ENCODE measurements around the gene DOCK8. TPM values are rescaled to one million over a fixed set of nuclear protein-coding genes. Genes with fewer than 3 reads are reported as not detected.
"Not testable (repeated sequence)": the region's sequence is repeated elsewhere in the genome, so short reads cannot be mapped to it uniquely, and the experiment has no call there.

The DOCK8 gene
- total RNA-seq, 1 experiment from 2014 or later = 7.5 TPM

DNA sequence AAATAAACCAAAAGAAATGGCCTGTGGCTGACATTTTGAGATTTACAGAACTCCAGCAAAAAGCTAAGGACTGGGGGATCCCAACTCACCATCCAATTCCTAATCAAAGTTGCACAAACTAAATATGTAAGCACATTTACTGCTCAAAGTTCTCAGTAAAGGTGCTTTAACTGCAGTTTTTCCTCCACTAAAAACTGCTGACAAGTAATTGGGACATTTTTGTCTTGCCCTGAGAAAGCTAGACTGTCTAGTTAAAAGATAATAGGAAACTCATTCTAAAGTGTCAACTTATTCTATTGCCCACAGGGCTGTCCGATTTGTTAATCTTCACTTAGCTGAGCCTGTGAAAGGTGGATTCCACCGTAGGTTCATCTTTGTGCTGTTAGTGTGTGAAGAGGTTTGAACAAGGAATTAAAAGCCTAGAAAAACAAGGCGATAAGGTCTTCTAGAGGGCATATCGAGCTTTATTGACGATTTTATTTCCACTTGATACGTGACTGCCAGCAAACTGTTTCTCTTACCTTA lies 1.0 kb downstream of the DOCK8 start:
- POLR2A ChIA-PET (ENCODE audit: unreplicated experiment) = no interaction called here
- no peak overlapping the region for H3K27ac ChIP-seq
- no peaks in the 10 kb centered on the region for H3K9me3 ChIP-seq (ENCODE audit: insufficient read depth, low read depth)
- CTCF ChIA-PET = no interaction called here
- no peaks in the 10 kb centered on the region for H3F3A ChIP-seq (ENCODE audit: insufficient read depth, low read depth)
- no peaks in the 10 kb centered on the region for H3K27me3 ChIP-seq (ENCODE audit: insufficient read depth, low read depth)
- DNase-seq = no peak
- peak overlapping the region; percentile 72 for H3K4me3 ChIP-seq
- peak overlapping the region; percentile 87 for H2AFZ ChIP-seq
- no peaks in the 10 kb centered on the region for H3K4me1 ChIP-seq (replicated peaks; ENCODE audit: insufficient read depth)
- no peak for TF ChIP-seq EZH2 (IDR thresholded peaks at IDR 0.05; ENCODE audit: low read depth)
- TF ChIP-seq CTCF (conservative IDR thresholded peaks at IDR 0.05) = no peak
- H3K79me2 ChIP-seq (ENCODE audit: low read depth) = no peaks in the 10 kb centered on the region
- H3K4me2 ChIP-seq = peak overlapping the region; percentile 83
- intact Hi-C loops (cut with micrococcal nuclease; ENCODE audit: unreplicated experiment) = no loop called here
- no peaks in the 10 kb centered on the region for H4K20me1 ChIP-seq (ENCODE audit: insufficient read depth)
- no peaks in the 10 kb centered on the region for H3K9me2 ChIP-seq (ENCODE audit: insufficient read depth)
- no TSS peak for BruUV-seq (replicated peaks)
- no peaks in the 10 kb centered on the region for H3K36me3 ChIP-seq (ENCODE audit: low read depth)

GRCh38 chr9:216866-217265 lies 2.2 kb downstream of the DOCK8 start:
- Histone ChIP-seq H3K36me3 (ENCODE audit: low read depth) (no peaks in the 10 kb centered on the region), H3F3A (ENCODE audit: insufficient read depth, low read depth) (no peaks in the 10 kb centered on the region), H3K27ac (no peak overlapping the region), H3K79me2 (ENCODE audit: low read depth) (no peaks in the 10 kb centered on the region), H3K9me2 (ENCODE audit: insufficient read depth) (no peaks in the 10 kb centered on the region), H3K9me3 (ENCODE audit: insufficient read depth, low read depth) (no peaks in the 10 kb centered on the region), H3K4me1 (replicated peaks; ENCODE audit: insufficient read depth) (no peaks in the 10 kb centered on the region), H2AFZ (no peak overlapping the region), H3K4me2 (no peak overlapping the region), H4K20me1 (ENCODE audit: insufficient read depth) (no peaks in the 10 kb centered on the region), H3K4me3 (no peak overlapping the region), H3K27me3 (ENCODE audit: insufficient read depth, low read depth) (no peaks in the 10 kb centered on the region)
- CTCF ChIA-PET = interaction anchor here (0.6 kb wide), 1 partner anchor 781 kb away, joined by 11 read pairs; no protein-coding TSS in a partner anchor
- no peak for DNase-seq
- intact Hi-C loops (cut with micrococcal nuclease; ENCODE audit: unreplicated experiment) = no loop called here
- POLR2A ChIA-PET (ENCODE audit: unreplicated experiment) = interaction anchor here (0.6 kb wide), 1 partner anchor 120 kb away, joined by 3 read pairs; no protein-coding TSS in a partner anchor
- TF ChIP-seq EZH2 (IDR thresholded peaks at IDR 0.05; ENCODE audit: low read depth) = no peak
- TF ChIP-seq CTCF (conservative IDR thresholded peaks at IDR 0.05) = no peak
- no TSS peak for BruUV-seq (replicated peaks)

GRCh38 chr9:217950-218349 lies 3.3 kb downstream of the DOCK8 start:
- H4K20me1 ChIP-seq (ENCODE audit: insufficient read depth) = no peaks in the 10 kb centered on the region
- no peaks in the 10 kb centered on the region for H3K36me3 ChIP-seq (ENCODE audit: low read depth)
- no peak overlapping the region for H3K4me2 ChIP-seq
- H2AFZ ChIP-seq = no peak overlapping the region
- ChIA-PET POLR2A (ENCODE audit: unreplicated experiment) (no interaction called here), CTCF (no interaction called here)
- DNase-seq = no peak
- no peaks in the 10 kb centered on the region for H3K79me2 ChIP-seq (ENCODE audit: low read depth)
- no peaks in the 10 kb centered on the region for H3K27me3 ChIP-seq (ENCODE audit: insufficient read depth, low read depth)
- H3K4me3 ChIP-seq = no peak overlapping the region
- peaks cover 10% of the 10 kb centered on the region for H3K4me1 ChIP-seq (replicated peaks; ENCODE audit: insufficient read depth)
- TF ChIP-seq CTCF (conservative IDR thresholded peaks at IDR 0.05) (no peak), EZH2 (IDR thresholded peaks at IDR 0.05; ENCODE audit: low read depth) (no peak)
- intact Hi-C loops (cut with micrococcal nuclease; ENCODE audit: unreplicated experiment) = no loop called here
- H3K9me2 ChIP-seq (ENCODE audit: insufficient read depth) = no peaks in the 10 kb centered on the region
- H3F3A ChIP-seq (ENCODE audit: insufficient read depth, low read depth) = no peaks in the 10 kb centered on the region
- H3K27ac ChIP-seq = no peak overlapping the region
- BruUV-seq (replicated peaks) = no TSS peak
- no peaks in the 10 kb centered on the region for H3K9me3 ChIP-seq (ENCODE audit: insufficient read depth, low read depth)

GRCh38 chr9:219036-219435 lies 4.4 kb downstream of the DOCK8 start:
- H3K36me3 ChIP-seq (ENCODE audit: low read depth); H3K4me3 ChIP-seq; H3K9me2 ChIP-seq (ENCODE audit: insufficient read depth); H3K79me2 ChIP-seq (ENCODE audit: low read depth); DNase-seq; BruUV-seq (replicated peaks); H3K9me3 ChIP-seq (ENCODE audit: insufficient read depth, low read depth); POLR2A ChIA-PET (ENCODE audit: unreplicated experiment); H3K4me2 ChIP-seq; CTCF ChIA-PET; H3K27me3 ChIP-seq (ENCODE audit: insufficient read depth, low read depth); H4K20me1 ChIP-seq (ENCODE audit: insufficient read depth); H3F3A ChIP-seq (ENCODE audit: insufficient read depth, low read depth); H3K27ac ChIP-seq; H2AFZ ChIP-seq; intact Hi-C loops (cut with micrococcal nuclease; ENCODE audit: unreplicated experiment): not testable (repeated sequence)
- peaks cover 10% of the 10 kb centered on the region for H3K4me1 ChIP-seq (replicated peaks; ENCODE audit: insufficient read depth)

All from PC-9 (cell line).